SU-DHL-6 (cell line): ENCODE measurements around the gene PRSS38.

Experiments
- H2AFZ ChIP-seq: fragments of 200-600 bp; sonication (generic); 2 replicates; pipeline ENCODE4 v1.6.1; 2014; ENCODE audit warnings: low read depth, mild to moderate bottlenecking, moderate library complexity, mixed read lengths, antibody characterized with exemption, low read length; ENCODE audit not compliant: severe bottlenecking
- H3F3A ChIP-seq: fragments of 200-600 bp; shearing (Covaris generic); 2 replicates; pipeline ENCODE4 v1.6.0; 2016; ENCODE audit warnings: antibody characterized with exemption, mild to moderate bottlenecking; ENCODE audit not compliant: insufficient read depth
- H3K27ac ChIP-seq: fragments of 200-600 bp; sonication (generic); 2 replicates; pipeline ENCODE4 v1.5.1; 2016; ENCODE audit warnings: low read depth, mild to moderate bottlenecking, low read length, moderate library complexity, mixed read lengths
- H3K27me3 ChIP-seq: fragments of 200-600 bp; sonication (generic), shearing (Covaris generic); 2 replicates; pipeline ENCODE4 v1.6.0; 2014; ENCODE audit warnings: mild to moderate bottlenecking, low read length
- H3K36me3 ChIP-seq: fragments of 200-600 bp; sonication (generic); 2 replicates; pipeline ENCODE4 v1.6.1; 2014; ENCODE audit warnings: mild to moderate bottlenecking, low read length, mixed read lengths
- H3K4me2 ChIP-seq: fragments of 300-600, 200-600 bp; shearing (Covaris generic), sonication (generic); 2 replicates; pipeline ENCODE4 v1.6.0; 2014; ENCODE audit warnings: low read length, low read depth, mild to moderate bottlenecking; ENCODE audit not compliant: poor library complexity, severe bottlenecking
- H3K4me3 ChIP-seq: fragments of 200-600 bp; sonication (generic); 2 replicates; pipeline ENCODE4 v1.5.1; 2014; ENCODE audit warnings: antibody characterized with exemption, low read length, mild to moderate bottlenecking, mixed read lengths; ENCODE audit not compliant: insufficient read depth, poor library complexity, severe bottlenecking
- H3K79me2 ChIP-seq: fragments of 200-600 bp; sonication (generic); 2 replicates; pipeline ENCODE4 v1.6.1; 2014; ENCODE audit warnings: mild to moderate bottlenecking, low read length, moderate library complexity; ENCODE audit not compliant: insufficient read depth
- H3K9ac ChIP-seq: fragments of 200-600 bp; sonication (generic); 2 replicates; pipeline ENCODE4 v1.7.0; 2014; ENCODE audit warnings: mild to moderate bottlenecking, low read length
- H3K9me2 ChIP-seq: fragments of 200-600 bp; sonication (generic); replicated peaks from 2 replicates; pipeline ENCODE4 v1.6.1; 2014; ENCODE audit warnings: low read length; ENCODE audit not compliant: insufficient read depth
- H3K9me3 ChIP-seq: fragments of 200-600 bp; sonication (generic); 2 replicates; pipeline ENCODE4 v1.6.1; 2014; ENCODE audit warnings: low read length, mixed read lengths; ENCODE audit not compliant: insufficient read depth
- H4K20me1 ChIP-seq: fragments of 200-600 bp; sonication (generic); 2 replicates; pipeline ENCODE4 v1.6.1; 2014; ENCODE audit warnings: low read depth, mild to moderate bottlenecking, antibody characterized with exemption, low read length, moderate library complexity, mixed read lengths
- CTCF ChIP-seq: fragments of 200-600 bp; sonication (generic); IDR thresholded peaks from one replicate; pipeline ENCODE4 v1.5.1; 2017; ENCODE audit warnings: antibody characterized with exemption, mild to moderate bottlenecking, low read length, moderate library complexity; ENCODE audit not compliant: insufficient read depth, poor library complexity, severe bottlenecking
- EZH2phosphoT487 ChIP-seq: fragments of 200-600 bp; sonication (generic), shearing (Covaris generic); conservative IDR thresholded peaks from 2 replicates; pipeline ENCODE4 v1.6.1; 2018; ENCODE audit warnings: mild to moderate bottlenecking, antibody characterized with exemption, low read length, moderate library complexity, mixed read lengths

PRSS38 gene

GRCh38 chr1:227893300-227893948 is 77.9 kb downstream of the PRSS38 start:
- H3K79me2 ChIP-seq = no peaks in the 10 kb centered on the region
- no peaks in the 10 kb centered on the region for H3F3A ChIP-seq
- no peaks in the 10 kb centered on the region for H4K20me1 ChIP-seq
- no peaks in the 10 kb centered on the region for H3K9me3 ChIP-seq
- no peak overlapping the region for H2AFZ ChIP-seq
- no peak overlapping the region for H3K9ac ChIP-seq
- TF ChIP-seq EZH2phosphoT487 = no peak
- no peak for TF ChIP-seq CTCF
- H3K27ac ChIP-seq = no peak overlapping the region
- H3K36me3 ChIP-seq = no peaks in the 10 kb centered on the region
- H3K9me2 ChIP-seq = no peaks in the 10 kb centered on the region
- H3K27me3 ChIP-seq = no peaks in the 10 kb centered on the region
- no peak overlapping the region for H3K4me2 ChIP-seq
- H3K4me3 ChIP-seq = no peak overlapping the region

GRCh38 chr1:227893949-227894721 is 78.7 kb downstream of the PRSS38 start:
- Histone ChIP-seq H3K4me2 (no peak overlapping the region), H3K79me2 (no peaks in the 10 kb centered on the region), H3K9me2 (no peaks in the 10 kb centered on the region), H3K27me3 (no peaks in the 10 kb centered on the region), H2AFZ (no peak overlapping the region), H3K36me3 (no peaks in the 10 kb centered on the region), H3K9me3 (no peaks in the 10 kb centered on the region), H3K4me3 (no peak overlapping the region), H4K20me1 (no peaks in the 10 kb centered on the region), H3K27ac (no peak overlapping the region), H3F3A (no peaks in the 10 kb centered on the region), H3K9ac (no peak overlapping the region)
- no peak for TF ChIP-seq EZH2phosphoT487
- no peak for TF ChIP-seq CTCF

- Histone ChIP-seq H3K9ac (no peak overlapping the region), H3K36me3 (no peaks in the 10 kb centered on the region), H2AFZ (no peak overlapping the region), H3K9me2 (no peaks in the 10 kb centered on the region), H3K9me3 (no peaks in the 10 kb centered on the region), H4K20me1 (no peaks in the 10 kb centered on the region), H3K4me3 (no peak overlapping the region), H3K27ac (no peak overlapping the region), H3K27me3 (no peaks in the 10 kb centered on the region), H3K4me2 (no peak overlapping the region), H3F3A (no peaks in the 10 kb centered on the region), H3K79me2 (no peaks in the 10 kb centered on the region)
- TF ChIP-seq CTCF (no peak), EZH2phosphoT487 (no peak)
Measured at GRCh38 chr1:227894831-227895451, 79.5 kb downstream of the PRSS38 start.
